HG02973 (cell line): ENCODE data around the gene DRC3.

Experiments used
- ATAC-seq: cut with Tn5 transposase; IDR thresholded peaks from one replicate; pipeline ENCODE4 v1.9.1; 2021; ENCODE audit warnings: moderate library complexity; ENCODE audit not compliant: unreplicated experiment

Gene DRC3

GRCh38 chr17:18018411-18018921 lies 45.8 kb downstream of the DRC3 start:
- no peak for ATAC-seq

- no peak for ATAC-seq
Observed at GRCh38 chr17:18019838-18020154, 47.1 kb downstream of the DRC3 start.

- no peak for ATAC-seq
Observed at GRCh38 chr17:18020971-18021370, 48.3 kb downstream of the DRC3 start.

GRCh38 chr17:18021372-18021771 lies 48.7 kb downstream of the DRC3 start:
- no peak for ATAC-seq

GRCh38 chr17:18025241-18025944 lies 52.7 kb downstream of the DRC3 start:
- peak; percentile 58 for ATAC-seq

GRCh38 chr17:18025945-18026776 lies 53.5 kb downstream of the DRC3 start:
- ATAC-seq, result peak; percentile 10

- ATAC-seq, result no peak
Observed at GRCh38 chr17:18027280-18027679, 54.6 kb downstream of the DRC3 start.

- no peak for ATAC-seq
Observed at GRCh38 chr17:18028114-18028951, 55.7 kb downstream of the DRC3 start.

GRCh38 chr17:18028952-18029540 lies 56.4 kb downstream of the DRC3 start:
- no peak for ATAC-seq

- ATAC-seq, result no peak
Observed at GRCh38 chr17:18031955-18032354, 59.3 kb downstream of the DRC3 start.

- peak; percentile 56 for ATAC-seq
Observed at GRCh38 chr17:18033442-18034099, 60.9 kb downstream of the DRC3 start.

- ATAC-seq, result no peak
Observed at GRCh38 chr17:18035704-18036103, 63.0 kb downstream of the DRC3 start.

- ATAC-seq, result no peak
Observed at GRCh38 chr17:18037486-18037885, 64.8 kb downstream of the DRC3 start.

GRCh38 chr17:18038149-18038850 lies 65.6 kb downstream of the DRC3 start:
- no peak for ATAC-seq

- peak; percentile 83 for ATAC-seq
Observed at GRCh38 chr17:18038861-18039534, 66.3 kb downstream of the DRC3 start, which contains the start of the genes ATPAF2 and GID4. Gene ATPAF2, minus strand, starts transcription at chr17:18039168. Its CDS starts 155 bp downstream, at chr17:18039013. Gene GID4, plus strand, starts transcription at chr17:18039408. Its CDS starts 57 bp downstream, at chr17:18039465.

- ATAC-seq, result peak; percentile 29
Observed at GRCh38 chr17:18039535-18040260, 67.0 kb downstream of the DRC3 start.

GRCh38 chr17:18040261-18040858 lies 67.7 kb downstream of the DRC3 start:
- ATAC-seq, result no peak

- no peak for ATAC-seq
Observed at GRCh38 chr17:18041776-18042175, 69.1 kb downstream of the DRC3 start.
